Pulmonary artery endothelial cell (primary cell): ENCODE measurements around the gene CETP. TPM values are rescaled to one million over a fixed set of nuclear protein-coding genes. Genes with fewer than 3 reads are reported as not detected.
"Not testable (repeated sequence)": the region's sequence is repeated elsewhere in the genome, so short reads cannot be mapped to it uniquely, and the experiment has no call there.

ENCODE experiments used
- DNase-seq: peaks from one replicate; pipeline ENCODE4 v3.0.0-alpha.2; 2011; ENCODE audit warnings: low read depth, low spot score
- total RNA-seq: library from RNA; depleted of rRNA; stranded (reverse); fragments of >200 nt; gene quantifications from 2 replicates; pipeline ENCODE4 v1.2.3, GENCODE V29; 2014

CETP gene
- total RNA-seq, 1 donor from 2014 or later = 0.33 TPM

GRCh38 chr16:56980792-56981724 is 19.3 kb downstream of the CETP start:
- DNase-seq = no peak

- DNase-seq = no peak
These were observed 20.1 kb downstream of the CETP start for GRCh38 chr16:56981729-56982271.

GRCh38 chr16:56982695-56983094 is 20.9 kb downstream of the CETP start:
- DNase-seq = no peak

- DNase-seq = no peak
These were observed 21.5 kb downstream of the CETP start for GRCh38 chr16:56983211-56983751.

GRCh38 chr16:56984639-56985038 is 22.9 kb downstream of the CETP start:
- DNase-seq = no peak

GRCh38 chr16:56985288-56985961 is 23.7 kb downstream of the CETP start:
- peak; percentile 43 for DNase-seq

GRCh38 chr16:56985962-56986360 is 24.2 kb downstream of the CETP start:
- no peak for DNase-seq

- DNase-seq = no peak
These were observed 24.6 kb downstream of the CETP start for GRCh38 chr16:56986361-56986760.

GRCh38 chr16:56986908-56987307 is 25.2 kb downstream of the CETP start:
- not testable (repeated sequence) for DNase-seq

- no peak for DNase-seq
These were observed 25.9 kb downstream of the CETP start for GRCh38 chr16:56987692-56988091.

GRCh38 chr16:56988161-56988947 is 26.6 kb downstream of the CETP start:
- no peak for DNase-seq

- peak; percentile 43 for DNase-seq
These were observed 27.5 kb downstream of the CETP start, which contains the start of gene NLRC5 for GRCh38 chr16:56988948-56989945. Gene NLRC5 (plus strand): TSS chr16:56989557. CDS start chr16:57020713, 31,156 bp downstream.

- DNase-seq = no peak
These were observed 28.2 kb downstream of the CETP start for GRCh38 chr16:56989988-56990387.

- DNase-seq = no peak
These were observed 28.9 kb downstream of the CETP start for GRCh38 chr16:56990407-56991286.

GRCh38 chr16:56992431-56992830 is 30.7 kb downstream of the CETP start:
- DNase-seq = not testable (repeated sequence)

GRCh38 chr16:56993204-56993603 is 31.5 kb downstream of the CETP start:
- no peak for DNase-seq

- no peak for DNase-seq
These were observed 32.6 kb downstream of the CETP start for GRCh38 chr16:56994311-56994710.

- no peak for DNase-seq
These were observed 33.5 kb downstream of the CETP start for GRCh38 chr16:56995136-56995805.
